HCT116 (cell line): ENCODE measurements around the gene YKT6. TPM values are rescaled to one million over a fixed set of nuclear protein-coding genes. Genes with fewer than 3 reads are reported as not detected.
"Not testable (repeated sequence)": the region's sequence is repeated elsewhere in the genome, so short reads cannot be mapped to it uniquely, and the experiment has no call there.

Source experiments
- ATAC-seq: fragments of 200-7000 bp; cut with Tn5 transposase; 2 replicates; pipeline ENCODE4 v1.9.1; 2020; ENCODE audit warnings: mild to moderate bottlenecking, moderate library complexity
- BruUV-seq: library from RNA; stranded (reverse); fragments of 400-500 nt; replicated peaks from 2 replicates; lab custom pipeline; 2021; lab: Mats Ljungman, UMichigan
- CTCF ChIA-PET: fragments of 300-600 bp; sonication (Branson Sonifier 250); formaldehyde crosslinking; loops from one replicate; lab custom pipeline; 2021; ENCODE audit warnings: antibody characterized with exemption; lab: Charles Lee
- POLR2A ChIA-PET: fragments of 300-600, 350-600 bp; sonication (Branson Sonifier 250); formaldehyde crosslinking; loops from one replicate; lab custom pipeline; 2021; ENCODE audit warnings: antibody characterized with exemption; lab: Charles Lee
- RAD21 ChIA-PET, 2 experiments: fragments of 300-600 bp; sonication (Branson Sonifier 250); formaldehyde crosslinking; loops; one replicate each; lab custom pipeline; 2023; ENCODE audit warnings: low total read pairs in 2 of 2; ENCODE audit not compliant: uncharacterized antibody in 2 of 2, unreplicated experiment in 2 of 2, low non-redundant PET in 1 of 2; lab: Charles Lee
- DNase-seq: peaks from one replicate; pipeline ENCODE4 v3.0.0-alpha.2; 2010; ENCODE audit warnings: low read depth, low spot score
- H2AFZ ChIP-seq: fragments of 200-600 bp; shearing (Covaris generic), sonication (generic); 2 replicates; pipeline ENCODE4 v1.6.1; 2017; ENCODE audit warnings: low read depth, mixed run types, mixed read lengths, antibody characterized with exemption, low read length; ENCODE audit not compliant: poor library complexity, severe bottlenecking
- H3K27ac ChIP-seq: 2 replicates; pipeline ENCODE4 v1.5.1; 2012; ENCODE audit warnings: low read depth, low read length
- H3K27me3 ChIP-seq: fragments of 200-600 bp; sonication (generic); 2 replicates; pipeline ENCODE4 v1.6.1; 2016; ENCODE audit warnings: mixed run types, low read length, mixed read lengths; ENCODE audit not compliant: insufficient read depth
- H3K36me3 ChIP-seq, 2 experiments: fragments of 200-500 bp in 1 of 2; fragments of 200-600 bp in 1 of 2; sonication (Bioruptor generic) in 1 of 2; sonication (generic) in 1 of 2; 2 replicates each; pipeline versions ENCODE4 v1.5.1 to v1.6.1; 2014 to 2016; ENCODE audit warnings: low read length in 2 of 2, inconsistent platforms in 1 of 2, mixed read lengths in 1 of 2, mixed run types in 1 of 2; ENCODE audit not compliant: insufficient read depth in 2 of 2, control insufficient read depth in 1 of 2
- H3K4me1 ChIP-seq, 2 experiments: fragments of 200-600 bp in 1 of 2; sonication (generic) in 1 of 2; 2 replicates each; pipeline versions ENCODE4 v1.5.1 to v1.6.1; 2012 to 2017; ENCODE audit warnings: low read length in 2 of 2, inconsistent platforms in 1 of 2, mild to moderate bottlenecking in 1 of 2, mixed read lengths in 1 of 2, mixed run types in 1 of 2, moderate library complexity in 1 of 2; ENCODE audit not compliant: insufficient read depth in 2 of 2, control insufficient read depth in 1 of 2
- H3K4me2 ChIP-seq: fragments of 200-600 bp; sonication (generic); 2 replicates; pipeline ENCODE4 v1.6.1; 2017; ENCODE audit warnings: mixed run types, low read length, mixed read lengths
- H3K4me3 ChIP-seq, 2 experiments: fragments of 200-600 bp in 1 of 2; sonication (generic) in 1 of 2; replicated peaks in 1 of 2; 2 replicates each; pipeline ENCODE4 v1.5.1; 2011 to 2016; ENCODE audit warnings: low read length in 2 of 2, control low read depth in 1 of 2, low read depth in 1 of 2, mild to moderate bottlenecking in 1 of 2, mixed read lengths in 1 of 2, mixed run types in 1 of 2
- H3K79me2 ChIP-seq: fragments of 200-600 bp; sonication (generic); 2 replicates; pipeline ENCODE4 v1.6.1; 2017; ENCODE audit warnings: mild to moderate bottlenecking, mixed run types, low read length, moderate library complexity, mixed read lengths; ENCODE audit not compliant: insufficient read depth
- H3K9ac ChIP-seq: fragments of 200-600 bp; sonication (generic); 2 replicates; pipeline ENCODE4 v1.6.1; 2016; ENCODE audit warnings: low read length, mixed read lengths
- H3K9me2 ChIP-seq: fragments of 200-600 bp; sonication (generic), shearing (Covaris generic); 2 replicates; pipeline ENCODE4 v1.6.1; 2017; ENCODE audit warnings: mixed run types, mild to moderate bottlenecking, moderate library complexity; ENCODE audit not compliant: insufficient read depth
- H3K9me3 ChIP-seq, 2 experiments: fragments of 200-500 bp in 1 of 2; fragments of 200-600 bp in 1 of 2; sonication (Bioruptor generic) in 1 of 2; sonication (generic) in 1 of 2; 2 replicates each; pipeline ENCODE4 v1.6.1; 2014 to 2017; ENCODE audit warnings: low read length in 2 of 2, mixed read lengths in 2 of 2, inconsistent platforms in 1 of 2, low read depth in 1 of 2, mild to moderate bottlenecking in 1 of 2, mixed run types in 1 of 2, moderate library complexity in 1 of 2; ENCODE audit not compliant: control insufficient read depth in 1 of 2, insufficient read depth in 1 of 2
- H4K20me1 ChIP-seq: fragments of 200-600 bp; sonication (generic), shearing (Covaris generic); 2 replicates; pipeline ENCODE4 v1.6.1; 2017; ENCODE audit warnings: mixed run types, mild to moderate bottlenecking, moderate library complexity; ENCODE audit not compliant: insufficient read depth
- CTCF ChIP-seq, 3 experiments: fragments of 200-600 bp in 1 of 3; sonication (generic) in 1 of 3; IDR thresholded peaks in 2 of 3; conservative IDR thresholded peaks in 1 of 3; 2 replicates each; pipeline ENCODE4 v1.5.1; 2012 to 2017; ENCODE audit warnings: low read depth in 2 of 3, low read length in 2 of 3, antibody characterized with exemption in 1 of 3, borderline replicate concordance in 1 of 3, control low read depth in 1 of 3, mild to moderate bottlenecking in 1 of 3, mixed read lengths in 1 of 3, mixed run types in 1 of 3, moderate library complexity in 1 of 3; ENCODE audit not compliant: insufficient read depth in 1 of 3
- EZH2phosphoT487 ChIP-seq: fragments of 200-600 bp; IDR thresholded peaks from 2 replicates; pipeline ENCODE4 v1.6.1; 2018; ENCODE audit warnings: antibody characterized with exemption, borderline replicate concordance
- JUND ChIP-seq: IDR thresholded peaks from 2 replicates; pipeline ENCODE4 v1.6.1; 2012
- RAD21 ChIP-seq: IDR thresholded peaks from 2 replicates; pipeline ENCODE4 v1.6.1; 2012; ENCODE audit warnings: low read depth, mild to moderate bottlenecking
- intact Hi-C: fragments of 100-400 bp; cut with micrococcal nuclease; formaldehyde crosslinking; loops from 2 replicates; pipeline ENCODE4 v1.10.0; 2022
- total RNA-seq: library from RNA; stranded (reverse); gene quantifications from one replicate; pipeline ENCODE4 v1.2.1, GENCODE V29; 2021; ENCODE audit not compliant: unreplicated experiment

The YKT6 gene
- total RNA-seq, 1 experiment from 2014 or later, result 84.8 TPM

GRCh38 chr7:44167920-44168319 lies 32.9 kb upstream of the YKT6 start:
- Histone ChIP-seq H3K79me2 (no peaks in the 10 kb centered on the region), H2AFZ (no peak overlapping the region), H3K27me3 (no peaks in the 10 kb centered on the region), H3K9ac (no peak overlapping the region), H3K9me3 (no peaks in the 10 kb centered on the region), H3K4me2 (no peak overlapping the region), H3K36me3 (no peaks in the 10 kb centered on the region), H3K27ac (no peak overlapping the region), H4K20me1 (no peaks in the 10 kb centered on the region), H3K9me2 (no peaks in the 10 kb centered on the region), H3K4me1 (peaks cover 0 to 3% of the 10 kb centered on the region in 2 experiments; a peak in 1 of 4 replicates), H3K4me3 (no peak overlapping the region)
- CTCF ChIA-PET, result no interaction called here
- intact Hi-C loops, result no loop called here
- RAD21 ChIA-PET, result no interaction called here
- POLR2A ChIA-PET, result no interaction called here
- TF ChIP-seq CTCF (IDR thresholded peaks at IDR 0.05 in 2 of 3, conservative IDR thresholded peaks at IDR 0.05 in 1 of 3; ENCODE audit: borderline replicate concordance in 1 of 3, insufficient read depth in 1 of 3, low read depth in 2 of 3, low read length in 2 of 3), result no peak
- no peak for TF ChIP-seq EZH2phosphoT487
- TF ChIP-seq JUND, result no peak
- no peak for TF ChIP-seq RAD21
- ATAC-seq (no peak), DNase-seq (no peak)
- no TSS peak for BruUV-seq

- H3K9me3 ChIP-seq, RAD21 ChIA-PET, DNase-seq, H3K4me3 ChIP-seq, H3K27ac ChIP-seq, H3K9ac ChIP-seq, intact Hi-C loops, H3K79me2 ChIP-seq, H3K27me3 ChIP-seq, H3K4me1 ChIP-seq, H3K36me3 ChIP-seq, H3K9me2 ChIP-seq, H4K20me1 ChIP-seq, CTCF ChIA-PET, H3K4me2 ChIP-seq, POLR2A ChIA-PET, H2AFZ ChIP-seq, ATAC-seq, BruUV-seq: not testable (repeated sequence)
Measured at GRCh38 chr7:44171901-44172300, 28.9 kb upstream of the YKT6 start.
